OCI-LY1 (cell line): ENCODE measurements around the gene RPS18.

Experiments
- H2AFZ ChIP-seq: fragments of 200-600 bp; sonication (generic), shearing (Covaris generic); 2 replicates; pipeline ENCODE4 v1.6.0; 2014; ENCODE audit warnings: antibody characterized with exemption, mild to moderate bottlenecking, low read length
- H3F3A ChIP-seq: fragments of 200-600 bp; sonication (generic), shearing (Covaris generic); 2 replicates; pipeline ENCODE4 v1.6.0; 2014; ENCODE audit warnings: mild to moderate bottlenecking, antibody characterized with exemption, low read length, moderate library complexity; ENCODE audit not compliant: insufficient read depth
- H3K27ac ChIP-seq: fragments of 200-600 bp; sonication (generic); 2 replicates; pipeline ENCODE4 v1.5.1; 2014; ENCODE audit warnings: low read length, mixed run types, mild to moderate bottlenecking, low read depth; ENCODE audit not compliant: poor library complexity, severe bottlenecking
- H3K27me3 ChIP-seq: fragments of 200-600 bp; sonication (generic); 2 replicates; pipeline ENCODE4 v1.6.0; 2014; ENCODE audit warnings: antibody characterized with exemption, mild to moderate bottlenecking, low read length, moderate library complexity; ENCODE audit not compliant: insufficient read depth
- H3K36me3 ChIP-seq: fragments of 200-600 bp; sonication (generic); 2 replicates; pipeline ENCODE4 v1.6.1; 2014; ENCODE audit warnings: mild to moderate bottlenecking, antibody characterized with exemption, low read length, moderate library complexity, mixed read lengths; ENCODE audit not compliant: insufficient read depth
- H3K4me1 ChIP-seq: fragments of 200-600 bp; sonication (generic); 2 replicates; pipeline ENCODE4 v1.5.1; 2014; ENCODE audit warnings: mild to moderate bottlenecking, low read length, moderate library complexity; ENCODE audit not compliant: insufficient read depth, severe bottlenecking
- H3K4me2 ChIP-seq: fragments of 200-600 bp; sonication (generic), shearing (Covaris generic); 2 replicates; pipeline ENCODE4 v1.6.1; 2014; ENCODE audit warnings: low read length
- H3K4me3 ChIP-seq: fragments of 200-600 bp; sonication (generic); 2 replicates; pipeline ENCODE4 v1.5.1; 2014; ENCODE audit warnings: low read length, low read depth, mild to moderate bottlenecking, mixed read lengths; ENCODE audit not compliant: poor library complexity, severe bottlenecking
- H3K79me2 ChIP-seq: fragments of 200-600 bp; shearing (Covaris generic); 2 replicates; pipeline ENCODE4 v1.6.1; 2016; ENCODE audit warnings: mixed run types, low read length, mixed read lengths; ENCODE audit not compliant: insufficient read depth
- H3K9ac ChIP-seq: fragments of 200-600 bp; sonication (generic), shearing (Covaris generic); 2 replicates; pipeline ENCODE4 v1.6.1; 2014; ENCODE audit warnings: mild to moderate bottlenecking, low read length, mixed read lengths
- H3K9me2 ChIP-seq: fragments of 200-600 bp; sonication (generic), shearing (Covaris generic); 2 replicates; pipeline ENCODE4 v1.6.1; 2014; ENCODE audit warnings: low read depth, mild to moderate bottlenecking, low read length, mixed read lengths
- H3K9me3 ChIP-seq: fragments of 200-600 bp; shearing (Covaris generic); 2 replicates; pipeline ENCODE4 v1.6.1; 2014; ENCODE audit warnings: low read length, mixed read lengths
- H4K20me1 ChIP-seq: fragments of 200-600 bp; sonication (generic), shearing (Covaris generic); 2 replicates; pipeline ENCODE4 v1.6.0; 2016; ENCODE audit warnings: mild to moderate bottlenecking, low read length; ENCODE audit not compliant: insufficient read depth
- EZH2 ChIP-seq: fragments of 200-600 bp; sonication (generic), shearing (Covaris generic); IDR thresholded peaks from 2 replicates; pipeline ENCODE4 v1.8.0; 2017; ENCODE audit warnings: borderline replicate concordance, mixed run types, mild to moderate bottlenecking, antibody characterized with exemption, low read length, moderate library complexity, mixed read lengths
- TF ChIP-seq, protein P1 (sequence below): fragments of 200-600 bp; sonication (generic), shearing (Covaris generic); IDR thresholded peaks from 2 replicates; pipeline ENCODE4 v1.5.1; 2017; ENCODE audit warnings: mild to moderate bottlenecking, antibody characterized with exemption, low read length, moderate library complexity, mixed read lengths

The RPS18 gene

GRCh38 chr6:33241968-33242367 lies 29.9 kb upstream of the RPS18 start:
- no peaks in the 10 kb centered on the region for H4K20me1 ChIP-seq
- H3K79me2 ChIP-seq, result no peaks in the 10 kb centered on the region
- no peak overlapping the region for H2AFZ ChIP-seq
- TF ChIP-seq EZH2, result no peak
- TF ChIP-seq, protein P1, sequence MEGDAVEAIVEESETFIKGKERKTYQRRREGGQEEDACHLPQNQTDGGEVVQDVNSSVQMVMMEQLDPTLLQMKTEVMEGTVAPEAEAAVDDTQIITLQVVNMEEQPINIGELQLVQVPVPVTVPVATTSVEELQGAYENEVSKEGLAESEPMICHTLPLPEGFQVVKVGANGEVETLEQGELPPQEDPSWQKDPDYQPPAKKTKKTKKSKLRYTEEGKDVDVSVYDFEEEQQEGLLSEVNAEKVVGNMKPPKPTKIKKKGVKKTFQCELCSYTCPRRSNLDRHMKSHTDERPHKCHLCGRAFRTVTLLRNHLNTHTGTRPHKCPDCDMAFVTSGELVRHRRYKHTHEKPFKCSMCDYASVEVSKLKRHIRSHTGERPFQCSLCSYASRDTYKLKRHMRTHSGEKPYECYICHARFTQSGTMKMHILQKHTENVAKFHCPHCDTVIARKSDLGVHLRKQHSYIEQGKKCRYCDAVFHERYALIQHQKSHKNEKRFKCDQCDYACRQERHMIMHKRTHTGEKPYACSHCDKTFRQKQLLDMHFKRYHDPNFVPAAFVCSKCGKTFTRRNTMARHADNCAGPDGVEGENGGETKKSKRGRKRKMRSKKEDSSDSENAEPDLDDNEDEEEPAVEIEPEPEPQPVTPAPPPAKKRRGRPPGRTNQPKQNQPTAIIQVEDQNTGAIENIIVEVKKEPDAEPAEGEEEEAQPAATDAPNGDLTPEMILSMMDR, result no peak
- no peak overlapping the region for H3K4me2 ChIP-seq
- no peaks in the 10 kb centered on the region for H3K4me1 ChIP-seq
- no peaks in the 10 kb centered on the region for H3F3A ChIP-seq
- H3K9me3 ChIP-seq, result no peaks in the 10 kb centered on the region
- no peak overlapping the region for H3K4me3 ChIP-seq
- H3K9me2 ChIP-seq, result no peaks in the 10 kb centered on the region
- H3K27me3 ChIP-seq, result no peaks in the 10 kb centered on the region
- no peaks in the 10 kb centered on the region for H3K36me3 ChIP-seq
- no peak overlapping the region for H3K9ac ChIP-seq
- H3K27ac ChIP-seq, result no peak overlapping the region

GRCh38 chr6:33243476-33243875 lies 28.4 kb upstream of the RPS18 start:
- H3K36me3 ChIP-seq, result no peaks in the 10 kb centered on the region
- no peak overlapping the region for H3K9ac ChIP-seq

GRCh38 chr6:33247977-33248642 lies 23.8 kb upstream of the RPS18 start:
- H3K9me2 ChIP-seq, result no peaks in the 10 kb centered on the region
- peak overlapping the region; percentile 68; the same call in 1 of the 2 replicates for H3K9ac ChIP-seq
- no peaks in the 10 kb centered on the region for H3K27me3 ChIP-seq
- no peaks in the 10 kb centered on the region for H4K20me1 ChIP-seq
- TF ChIP-seq EZH2, result no peak
- TF ChIP-seq, protein P1, result peak; percentile 82
- peak overlapping the region; percentile 93 for H3K4me2 ChIP-seq
- H3K27ac ChIP-seq, result peak overlapping the region; percentile 66
- no peaks in the 10 kb centered on the region for H3K9me3 ChIP-seq
- H3K36me3 ChIP-seq, result peaks cover 12% of the 10 kb centered on the region; the same call in 1 of the 2 replicates
- H3K4me1 ChIP-seq, result peaks cover 24% of the 10 kb centered on the region
- H3K79me2 ChIP-seq, result no peaks in the 10 kb centered on the region
- H3F3A ChIP-seq, result no peaks in the 10 kb centered on the region
- H3K4me3 ChIP-seq, result peak overlapping the region; percentile 76
- no peak overlapping the region for H2AFZ ChIP-seq

More at GRCh38 chr6:33243476-33243875, 28.4 kb upstream of the RPS18 start:
- Histone ChIP-seq H3K27ac (no peak overlapping the region), H4K20me1 (no peaks in the 10 kb centered on the region), H3K9me3 (no peaks in the 10 kb centered on the region), H2AFZ (no peak overlapping the region), H3K9me2 (no peaks in the 10 kb centered on the region), H3F3A (no peaks in the 10 kb centered on the region), H3K4me1 (peaks cover 7% of the 10 kb centered on the region), H3K79me2 (no peaks in the 10 kb centered on the region), H3K4me2 (no peak overlapping the region), H3K27me3 (no peaks in the 10 kb centered on the region), H3K4me3 (no peak overlapping the region)
- TF ChIP-seq, protein P1, result no peak
- no peak for TF ChIP-seq EZH2
